HEK293 (cell line): Measurements from ENCODE around the gene TRO.

ENCODE experiments used
- CTCF ChIP-seq: fragments of 450-650 bp; formaldehyde crosslinking; IDR thresholded peaks from 2 replicates; pipeline ENCODE4 v1.5.1; 2016; ENCODE audit warnings: missing biosample characterization, missing genetic modification characterization
- ZNF138 ChIP-seq: fragments of 450-650 bp; formaldehyde crosslinking; IDR thresholded peaks from 2 replicates; pipeline ENCODE4 v1.5.1; 2016; ENCODE audit warnings: missing biosample characterization, missing genetic modification characterization, borderline replicate concordance
- ZNF335 ChIP-seq: fragments of 450-650 bp; formaldehyde crosslinking; conservative IDR thresholded peaks from 2 replicates; pipeline ENCODE4 v1.5.1; 2016; ENCODE audit warnings: missing biosample characterization, missing genetic modification characterization

GRCh38 chrX:54930291-54931049 is 9.8 kb downstream of the TRO start:
- TF ChIP-seq CTCF (tag by site-specific recombination) (no peak), ZNF335 (tag by site-specific recombination) (no peak), ZNF138 (tag by site-specific recombination) (no peak)
